KMS-11 (cell line): ENCODE measurements around the gene FUT4.

Experiments used
- H2AFZ ChIP-seq: fragments of 200-600 bp; sonication (generic); 2 replicates; pipeline ENCODE4 v1.6.1; 2016; ENCODE audit warnings: antibody characterized with exemption, mixed run types, low read depth
- H3K27ac ChIP-seq: fragments of 200-600 bp; sonication (generic); 2 replicates; pipeline ENCODE4 v1.6.1; 2016; ENCODE audit warnings: mild to moderate bottlenecking, mixed run types
- H3K27me3 ChIP-seq: fragments of 200-600 bp; sonication (generic); 2 replicates; pipeline ENCODE4 v1.6.1; 2017; ENCODE audit warnings: mild to moderate bottlenecking, low read depth, mixed run types, moderate library complexity; ENCODE audit not compliant: insufficient read depth
- H3K36me3 ChIP-seq: fragments of 200-600 bp; sonication (generic); 2 replicates; pipeline ENCODE4 v1.6.1; 2017; ENCODE audit warnings: mild to moderate bottlenecking, mixed run types; ENCODE audit not compliant: insufficient read depth
- H3K4me1 ChIP-seq: fragments of 200-600 bp; sonication (generic); 2 replicates; pipeline ENCODE4 v1.6.1; 2016; ENCODE audit warnings: mild to moderate bottlenecking, low read depth, mixed run types; ENCODE audit not compliant: poor library complexity, severe bottlenecking
- H3K4me2 ChIP-seq: fragments of 200-600 bp; sonication (generic); 2 replicates; pipeline ENCODE4 v1.7.0; 2016; ENCODE audit warnings: mild to moderate bottlenecking, mixed run types
- H3K4me3 ChIP-seq: fragments of 200-600 bp; sonication (generic); IDR thresholded peaks from 2 replicates; pipeline ENCODE4 v1.6.1; 2017; ENCODE audit warnings: low read depth, low read length, mixed read lengths; ENCODE audit not compliant: insufficient read depth
- H3K79me2 ChIP-seq: fragments of 200-600 bp; sonication (generic); 2 replicates; pipeline ENCODE4 v1.6.1; 2016; ENCODE audit warnings: low read depth, mixed run types; ENCODE audit not compliant: insufficient read depth
- H3K9ac ChIP-seq: fragments of 200-600 bp; sonication (generic); 2 replicates; pipeline ENCODE4 v1.6.1; 2016; ENCODE audit warnings: mild to moderate bottlenecking, mixed run types
- H4K20me1 ChIP-seq: fragments of 200-600 bp; sonication (generic); 2 replicates; pipeline ENCODE4 v1.6.1; 2016; ENCODE audit warnings: mild to moderate bottlenecking, mixed run types; ENCODE audit not compliant: insufficient read depth
- CTCF ChIP-seq: fragments of 200-600 bp; sonication (generic); conservative IDR thresholded peaks from 2 replicates; pipeline ENCODE4 v1.6.1; 2017; ENCODE audit warnings: low read depth, mild to moderate bottlenecking, antibody characterized with exemption, low read length, moderate library complexity, mixed read lengths

The FUT4 gene

GRCh38 chr11:94585399-94585798, 41.7 kb downstream of the FUT4 start:
- Histone ChIP-seq H3K36me3 (no peaks in the 10 kb centered on the region), H3K27me3 (no peaks in the 10 kb centered on the region), H4K20me1 (no peaks in the 10 kb centered on the region), H3K4me1 (peaks cover 28% of the 10 kb centered on the region), H3K79me2 (no peaks in the 10 kb centered on the region), H3K4me3 (no peak overlapping the region), H3K9ac (no peak overlapping the region), H3K4me2 (no peak overlapping the region), H3K27ac (no peak overlapping the region), H2AFZ (no peak overlapping the region)
- TF ChIP-seq CTCF, result no peak

- H3K4me1 ChIP-seq, result peaks cover 28% of the 10 kb centered on the region
- H2AFZ ChIP-seq, result no peak overlapping the region
- H3K27me3 ChIP-seq, result no peaks in the 10 kb centered on the region
- no peak overlapping the region for H3K27ac ChIP-seq
- no peaks in the 10 kb centered on the region for H4K20me1 ChIP-seq
- no peaks in the 10 kb centered on the region for H3K36me3 ChIP-seq
- H3K9ac ChIP-seq, result no peak overlapping the region
- H3K4me3 ChIP-seq, result no peak overlapping the region
- TF ChIP-seq CTCF, result no peak
- no peaks in the 10 kb centered on the region for H3K79me2 ChIP-seq
- no peak overlapping the region for H3K4me2 ChIP-seq
These were observed 42.8 kb downstream of the FUT4 start for GRCh38 chr11:94586546-94586945.

- H3K4me3 ChIP-seq, result no peak overlapping the region
These were observed 43.3 kb downstream of the FUT4 start for GRCh38 chr11:94586978-94587377.

GRCh38 chr11:94588366-94588942, 44.7 kb downstream of the FUT4 start:
- no peak overlapping the region for H3K27ac ChIP-seq
- no peak for TF ChIP-seq CTCF
- H3K4me1 ChIP-seq, result peaks cover 19% of the 10 kb centered on the region
- no peak overlapping the region for H3K9ac ChIP-seq
- H3K27me3 ChIP-seq, result no peaks in the 10 kb centered on the region
- no peaks in the 10 kb centered on the region for H3K79me2 ChIP-seq
- H3K4me2 ChIP-seq, result no peak overlapping the region
- no peak overlapping the region for H2AFZ ChIP-seq
- H4K20me1 ChIP-seq, result no peaks in the 10 kb centered on the region
- no peaks in the 10 kb centered on the region for H3K36me3 ChIP-seq
- H3K4me3 ChIP-seq, result no peak overlapping the region

More at GRCh38 chr11:94586978-94587377, 43.3 kb downstream of the FUT4 start:
- no peak for TF ChIP-seq CTCF
- no peak overlapping the region for H2AFZ ChIP-seq
- H3K4me2 ChIP-seq, result no peak overlapping the region
- H3K27me3 ChIP-seq, result no peaks in the 10 kb centered on the region
- no peaks in the 10 kb centered on the region for H4K20me1 ChIP-seq
- H3K9ac ChIP-seq, result no peak overlapping the region
- no peak overlapping the region for H3K27ac ChIP-seq
- H3K79me2 ChIP-seq, result no peaks in the 10 kb centered on the region
- no peaks in the 10 kb centered on the region for H3K36me3 ChIP-seq
- H3K4me1 ChIP-seq, result peaks cover 28% of the 10 kb centered on the region
